K562 (cell line): ENCODE results near the gene IGF2R. TPM values are rescaled to one million over a fixed set of nuclear protein-coding genes. Genes with fewer than 3 reads are reported as not detected.

Experiments
- CAMTA2 ChIP-seq: fragments of 250-450 bp; sonication (Bioruptor Pico); conservative IDR thresholded peaks from 2 replicates; pipeline ENCODE4 v1.5.1; 2022
- CREB3 ChIP-seq: fragments of 450-650 bp; conservative IDR thresholded peaks from 2 replicates; pipeline ENCODE4 v1.6.1; 2016; ENCODE audit warnings: missing genetic modification characterization, low read depth, mild to moderate bottlenecking, missing compliant biosample characterization, moderate library complexity
- CTCF ChIP-seq, 3 experiments: IDR thresholded peaks in 2 of 3; conservative IDR thresholded peaks in 1 of 3; 2 replicates each; pipeline ENCODE4 v1.5.1; 2011 to 2012; ENCODE audit warnings: low read length in 3 of 3, mild to moderate bottlenecking in 3 of 3, control low read depth in 2 of 3, improper control_type of control experiment in 1 of 3, inconsistent platforms in 1 of 3, low read depth in 1 of 3, mixed read lengths in 1 of 3, moderate library complexity in 1 of 3; ENCODE audit not compliant: insufficient read depth in 2 of 3
- E4F1 ChIP-seq: fragments of 250-450 bp; sonication (Bioruptor Pico); IDR thresholded peaks from 2 replicates; pipeline ENCODE4 v1.5.0; 2021; ENCODE audit warnings: mild to moderate bottlenecking, borderline replicate concordance
- ELF4 ChIP-seq: fragments of 450-650 bp; formaldehyde crosslinking; IDR thresholded peaks from 2 replicates; pipeline ENCODE4 v1.4.0; 2022; ENCODE audit warnings: missing genetic modification characterization
- GMEB1 ChIP-seq: fragments of 250-450 bp; sonication (Bioruptor Pico); IDR thresholded peaks from 2 replicates; pipeline ENCODE4 v1.4.0; 2020; ENCODE audit warnings: mild to moderate bottlenecking
- JUNB ChIP-seq: fragments of 450-650 bp; formaldehyde crosslinking; conservative IDR thresholded peaks from 2 replicates; pipeline ENCODE4 v1.4.0; 2020; ENCODE audit warnings: mild to moderate bottlenecking
- MAZ ChIP-seq, 2 experiments: fragments of 450-650 bp in 1 of 2; sonication (generic) in 1 of 2; formaldehyde crosslinking; IDR thresholded peaks in 1 of 2; conservative IDR thresholded peaks in 1 of 2; 2 replicates each; pipeline versions ENCODE4 v1.4.0 to v1.5.0; 2020; ENCODE audit warnings: mild to moderate bottlenecking in 1 of 2, missing genetic modification reagents in 1 of 2
- MYC ChIP-seq, 2 experiments: fragments of 250-450 bp in 1 of 2; sonication (Bioruptor Pico) in 1 of 2; IDR thresholded peaks; 2 replicates each; pipeline versions ENCODE4 v1.5.1 to v1.6.1; 2012 to 2021; ENCODE audit warnings: low read depth in 2 of 2, borderline replicate concordance in 1 of 2, improper control_type of control experiment in 1 of 2, low read length in 1 of 2, mild to moderate bottlenecking in 1 of 2, moderate library complexity in 1 of 2
- NFIC ChIP-seq: fragments of 450-650 bp; IDR thresholded peaks from 2 replicates; pipeline ENCODE4 v1.6.1; 2017; ENCODE audit warnings: mild to moderate bottlenecking, inconsistent platforms
- SMAD4 ChIP-seq: fragments of 250-450 bp; sonication (Bioruptor Pico); conservative IDR thresholded peaks from 2 replicates; pipeline ENCODE4 v1.8.0; 2021; ENCODE audit warnings: inconsistent platforms, mild to moderate bottlenecking, moderate library complexity
- TBP ChIP-seq: optimal IDR thresholded peaks from 2 replicates; pipeline ENCODE3; 2011; ENCODE audit warnings: low read depth, low read length, improper control_type of control experiment
- USF2 ChIP-seq: sonication (generic); formaldehyde crosslinking; IDR thresholded peaks from 2 replicates; pipeline ENCODE4 v1.5.0; 2020; ENCODE audit warnings: missing genetic modification reagents
- VEZF1 ChIP-seq: fragments of 200-800 bp; sonication (Bioruptor generic); IDR thresholded peaks from 2 replicates; pipeline ENCODE4 v1.6.1; 2017; ENCODE audit warnings: missing genetic modification characterization, missing compliant biosample characterization
- ZNF133 ChIP-seq: fragments of 250-450 bp; sonication (Bioruptor Pico); IDR thresholded peaks from 2 replicates; pipeline ENCODE4 v1.4.0; 2020; ENCODE audit warnings: mild to moderate bottlenecking
- polyA plus RNA-seq, 8 experiments: library from polyadenylated mRNA; depleted of rRNA in 4 of 8; stranded (reverse) in 5 of 8; unstranded in 3 of 8; fragments of >200 nt; fragmentation: Nextera tagmentation in 2 of 8; fragmentation: Illumina TruSeq in 1 of 8; extraction: Ambion mirVana in 2 of 8; extraction: Trizol in 1 of 8; gene quantifications; 2 replicates each; pipeline versions ENCODE4 v1.2.1 to v1.2.3, GENCODE V29; 2011 to 2014; ENCODE audit warnings: inconsistent platforms in 1 of 8, missing spikeins in 1 of 8
- total RNA-seq, 7 experiments: library from RNA; depleted of rRNA in 6 of 7; stranded (reverse); fragments of >200 nt in 6 of 7; fragmentation: Illumina TruSeq in 2 of 7; extraction: Trizol in 2 of 7; gene quantifications; 2 replicates each; pipeline versions ENCODE4 v1.2.1 to v1.2.3, GENCODE V29; 2011 to 2021; ENCODE audit warnings: low replicate concordance in 1 of 7

The IGF2R gene
- total and polyA plus RNA-seq, 9 of the 15 experiments (the other 6 are each of a cell fraction or from before 2014, with no cell fraction given) = 3.5 to 92.3 (median 34.5) TPM

GRCh38 chr6:159968295-159969203, at the start of gene IGF2R (continued):
- TF ChIP-seq CTCF (IDR thresholded peaks at IDR 0.05 in 2 of 3, conservative IDR thresholded peaks at IDR 0.05 in 1 of 3; ENCODE audit: insufficient read depth in 2 of 3, low read depth in 1 of 3, low read length in 3 of 3) = peak in 2 of 3 experiments; percentile 1 to 4; a peak in 1 of 6 replicates
- peak; percentile 81 for TF ChIP-seq ELF4
- TF ChIP-seq SMAD4 (CRISPR knock-in tag) = peak; percentile 74
- TF ChIP-seq NFIC = peak; percentile 32; the same call in 1 of the 2 replicates
- TF ChIP-seq VEZF1 (CRISPR knock-in tag) = peak; percentile 98
- TF ChIP-seq ZNF133 (CRISPR knock-in tag) = no peak
- peak; percentile 97 to 98 for TF ChIP-seq MAZ (CRISPR knock-in tag; conservative IDR thresholded peaks at IDR 0.05 in 1 of 2, IDR thresholded peaks at IDR 0.05 in 1 of 2)
- TF ChIP-seq JUNB (CRISPR knock-in tag) = no peak
- peak; percentile 93 for TF ChIP-seq USF2 (CRISPR knock-in tag)
- TF ChIP-seq GMEB1 (CRISPR knock-in tag) = no peak
- TF ChIP-seq CAMTA2 (CRISPR knock-in tag) = no peak
- 0 out of 2 replicates have a peak, but pooled peaks have one; percentile 73 for TF ChIP-seq CREB3 (tag)
- no peak for TF ChIP-seq E4F1
- TF ChIP-seq MYC (IDR thresholded peaks at IDR 0.05; ENCODE audit: low read depth, low read length) = peak; percentile 35; the same call in 1 of the 2 replicates
- TF ChIP-seq MYC (CRISPR knock-in tag; IDR thresholded peaks at IDR 0.05; ENCODE audit: borderline replicate concordance, low read depth) = no peak
- TF ChIP-seq TBP = peak; percentile 82
